Jurkat, Clone E6-1 (cell line): ENCODE results near the gene MANSC4.
A peak's percentile ranks its signal among the peaks of the same experiment; 100 is the strongest.
"Not testable (repeated sequence)": the region's sequence is repeated elsewhere in the genome, so short reads cannot be mapped to it uniquely, and the experiment has no call there.

Experiments
- DNase-seq: peaks from one replicate; pipeline ENCODE4 v3.0.0-alpha.2; 2011; ENCODE audit warnings: low read depth, low spot score
- H3K4me3 ChIP-seq: 2 replicates; pipeline ENCODE4 v1.5.1; 2011; ENCODE audit warnings: mild to moderate bottlenecking, low read length, control low read depth, moderate library complexity

Gene MANSC4

GRCh38 chr12:27771481-27772327, 8.3 kb downstream of the MANSC4 start:
- H3K4me3 ChIP-seq = no peak overlapping the region
- DNase-seq = no peak

- no peak for DNase-seq
Observed at GRCh38 chr12:27769142-27769673, 10.8 kb downstream of the MANSC4 start.

GRCh38 chr12:27766587-27766986, 13.4 kb downstream of the MANSC4 start:
- no peak for DNase-seq
- H3K4me3 ChIP-seq = no peak overlapping the region

More at GRCh38 chr12:27769142-27769673, 10.8 kb downstream of the MANSC4 start:
- no peak overlapping the region for H3K4me3 ChIP-seq

GRCh38 chr12:27762757-27763156, 17.3 kb downstream of the MANSC4 start:
- peak; percentile 62 for DNase-seq

GRCh38 chr12:27756670-27757195, 23.3 kb downstream of the MANSC4 start:
- no peak overlapping the region for H3K4me3 ChIP-seq
- DNase-seq = no peak

More at GRCh38 chr12:27762757-27763156, 17.3 kb downstream of the MANSC4 start:
- no peak overlapping the region for H3K4me3 ChIP-seq

- H3K4me3 ChIP-seq = no peak overlapping the region
- DNase-seq = no peak
Observed at GRCh38 chr12:27754795-27755194, 25.2 kb downstream of the MANSC4 start.

GRCh38 chr12:27751386-27752047, 28.5 kb downstream of the MANSC4 start:
- no peak overlapping the region for H3K4me3 ChIP-seq
- DNase-seq = no peak

GRCh38 chr12:27747111-27747820, 32.8 kb downstream of the MANSC4 start:
- no peak overlapping the region for H3K4me3 ChIP-seq
- no peak for DNase-seq

GRCh38 chr12:27745734-27746133, 34.3 kb downstream of the MANSC4 start:
- H3K4me3 ChIP-seq = not testable (repeated sequence)

GRCh38 chr12:27743601-27744000, 36.4 kb downstream of the MANSC4 start:
- DNase-seq = no peak
- H3K4me3 ChIP-seq = no peak overlapping the region

More at GRCh38 chr12:27745734-27746133, 34.3 kb downstream of the MANSC4 start:
- DNase-seq = not testable (repeated sequence)

- not testable (repeated sequence) for H3K4me3 ChIP-seq
Observed at GRCh38 chr12:27734321-27734720, 45.7 kb downstream of the MANSC4 start.

GRCh38 chr12:27733791-27734190, 46.2 kb downstream of the MANSC4 start:
- no peak for DNase-seq
- H3K4me3 ChIP-seq = no peak overlapping the region

More at GRCh38 chr12:27734321-27734720, 45.7 kb downstream of the MANSC4 start:
- DNase-seq = not testable (repeated sequence)

- H3K4me3 ChIP-seq = no peak overlapping the region
- DNase-seq = peak; percentile 32
Observed at GRCh38 chr12:27733052-27733656, 46.9 kb downstream of the MANSC4 start.

GRCh38 chr12:27732281-27732680, 47.8 kb downstream of the MANSC4 start:
- H3K4me3 ChIP-seq = no peak overlapping the region
- peak; percentile 29 for DNase-seq

- no peak for DNase-seq
- no peak overlapping the region for H3K4me3 ChIP-seq
Observed at GRCh38 chr12:27730097-27730588, 49.9 kb downstream of the MANSC4 start.

- no peak for DNase-seq
- no peak overlapping the region for H3K4me3 ChIP-seq
Observed at GRCh38 chr12:27723212-27723611, 56.8 kb downstream of the MANSC4 start.
